ENCODE results near the gene SWAP70.
"Not testable (repeated sequence)": the region's sequence is repeated elsewhere in the genome, so short reads cannot be mapped to it uniquely, and the experiment has no call there.

DNA sequence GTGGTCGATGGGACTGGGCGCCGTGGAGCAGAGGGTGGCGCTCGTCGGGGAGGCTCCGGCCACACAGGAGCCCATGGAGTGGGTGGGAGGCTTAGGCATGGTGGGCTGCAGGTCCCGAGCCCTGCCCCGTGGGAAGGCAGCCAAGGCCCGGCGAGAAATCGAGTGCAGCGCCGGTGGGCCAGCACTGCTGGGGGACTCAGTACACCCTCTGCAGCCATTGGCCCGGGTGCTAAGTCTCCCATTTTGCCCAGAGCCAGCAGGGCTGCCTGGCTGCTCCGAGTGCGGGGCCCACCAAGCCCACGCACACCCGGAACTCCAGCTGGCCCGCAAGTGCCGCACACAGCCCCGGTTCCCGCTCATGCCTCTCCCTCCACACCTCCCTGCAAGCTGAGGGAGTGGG, 40.8 kb upstream of the SWAP70 start:
- TF ChIP-seq, protein P1, sequence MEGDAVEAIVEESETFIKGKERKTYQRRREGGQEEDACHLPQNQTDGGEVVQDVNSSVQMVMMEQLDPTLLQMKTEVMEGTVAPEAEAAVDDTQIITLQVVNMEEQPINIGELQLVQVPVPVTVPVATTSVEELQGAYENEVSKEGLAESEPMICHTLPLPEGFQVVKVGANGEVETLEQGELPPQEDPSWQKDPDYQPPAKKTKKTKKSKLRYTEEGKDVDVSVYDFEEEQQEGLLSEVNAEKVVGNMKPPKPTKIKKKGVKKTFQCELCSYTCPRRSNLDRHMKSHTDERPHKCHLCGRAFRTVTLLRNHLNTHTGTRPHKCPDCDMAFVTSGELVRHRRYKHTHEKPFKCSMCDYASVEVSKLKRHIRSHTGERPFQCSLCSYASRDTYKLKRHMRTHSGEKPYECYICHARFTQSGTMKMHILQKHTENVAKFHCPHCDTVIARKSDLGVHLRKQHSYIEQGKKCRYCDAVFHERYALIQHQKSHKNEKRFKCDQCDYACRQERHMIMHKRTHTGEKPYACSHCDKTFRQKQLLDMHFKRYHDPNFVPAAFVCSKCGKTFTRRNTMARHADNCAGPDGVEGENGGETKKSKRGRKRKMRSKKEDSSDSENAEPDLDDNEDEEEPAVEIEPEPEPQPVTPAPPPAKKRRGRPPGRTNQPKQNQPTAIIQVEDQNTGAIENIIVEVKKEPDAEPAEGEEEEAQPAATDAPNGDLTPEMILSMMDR (IDR thresholded peaks at IDR 0.05; ENCODE audit: insufficient read depth, low read depth, low read length), result not testable (repeated sequence)
- TF ChIP-seq EZH2 (IDR thresholded peaks at IDR 0.05; ENCODE audit: insufficient read depth, low read length), result not testable (repeated sequence)

Data from astrocyte (in vitro differentiated cells and primary cell).